ENCODE results near the gene NPIPA5.
"Not testable (repeated sequence)": the region's sequence is repeated elsewhere in the genome, so short reads cannot be mapped to it uniquely, and the experiment has no call there.

DNA sequence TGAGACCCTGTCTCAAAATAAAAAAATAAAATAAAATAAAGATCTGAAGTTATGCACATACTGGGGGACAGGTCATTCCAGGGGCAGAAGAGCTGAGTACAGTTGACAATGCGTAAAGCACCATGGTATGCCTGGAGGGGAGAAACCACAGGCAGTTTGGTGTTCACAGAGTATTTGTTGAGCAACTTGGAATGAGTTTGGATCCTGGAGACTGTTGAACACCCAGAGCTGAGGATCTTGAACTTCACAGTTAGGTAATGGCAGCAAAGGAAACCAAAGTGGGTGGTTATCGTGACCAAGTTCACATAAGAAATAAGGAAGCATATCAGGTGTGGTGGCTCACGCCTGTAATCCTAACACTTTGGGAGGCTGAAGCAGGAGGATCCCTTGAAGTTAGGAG, 26.0 kb upstream of the NPIPA5 start:
- TF ChIP-seq, protein P1, sequence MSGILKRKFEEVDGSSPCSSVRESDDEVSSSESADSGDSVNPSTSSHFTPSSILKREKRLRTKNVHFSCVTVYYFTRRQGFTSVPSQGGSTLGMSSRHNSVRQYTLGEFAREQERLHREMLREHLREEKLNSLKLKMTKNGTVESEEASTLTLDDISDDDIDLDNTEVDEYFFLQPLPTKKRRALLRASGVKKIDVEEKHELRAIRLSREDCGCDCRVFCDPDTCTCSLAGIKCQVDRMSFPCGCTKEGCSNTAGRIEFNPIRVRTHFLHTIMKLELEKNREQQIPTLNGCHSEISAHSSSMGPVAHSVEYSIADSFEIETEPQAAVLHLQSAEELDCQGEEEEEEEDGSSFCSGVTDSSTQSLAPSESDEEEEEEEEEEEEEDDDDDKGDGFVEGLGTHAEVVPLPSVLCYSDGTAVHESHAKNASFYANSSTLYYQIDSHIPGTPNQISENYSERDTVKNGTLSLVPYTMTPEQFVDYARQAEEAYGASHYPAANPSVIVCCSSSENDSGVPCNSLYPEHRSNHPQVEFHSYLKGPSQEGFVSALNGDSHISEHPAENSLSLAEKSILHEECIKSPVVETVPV (CRISPR knock-in tag; IDR thresholded peaks at IDR 0.05) = not testable (repeated sequence)
- TF ChIP-seq, protein P2, sequence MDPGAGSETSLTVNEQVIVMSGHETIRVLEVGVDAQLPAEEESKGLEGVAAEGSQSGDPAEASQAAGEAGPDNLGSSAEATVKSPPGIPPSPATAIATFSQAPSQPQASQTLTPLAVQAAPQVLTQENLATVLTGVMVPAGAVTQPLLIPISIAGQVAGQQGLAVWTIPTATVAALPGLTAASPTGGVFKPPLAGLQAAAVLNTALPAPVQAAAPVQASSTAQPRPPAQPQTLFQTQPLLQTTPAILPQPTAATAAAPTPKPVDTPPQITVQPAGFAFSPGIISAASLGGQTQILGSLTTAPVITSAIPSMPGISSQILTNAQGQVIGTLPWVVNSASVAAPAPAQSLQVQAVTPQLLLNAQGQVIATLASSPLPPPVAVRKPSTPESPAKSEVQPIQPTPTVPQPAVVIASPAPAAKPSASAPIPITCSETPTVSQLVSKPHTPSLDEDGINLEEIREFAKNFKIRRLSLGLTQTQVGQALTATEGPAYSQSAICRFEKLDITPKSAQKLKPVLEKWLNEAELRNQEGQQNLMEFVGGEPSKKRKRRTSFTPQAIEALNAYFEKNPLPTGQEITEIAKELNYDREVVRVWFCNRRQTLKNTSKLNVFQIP (CRISPR knock-in tag; IDR thresholded peaks at IDR 0.05; ENCODE audit: borderline replicate concordance, low read depth) = not testable (repeated sequence)
- TF ChIP-seq, protein P3, sequence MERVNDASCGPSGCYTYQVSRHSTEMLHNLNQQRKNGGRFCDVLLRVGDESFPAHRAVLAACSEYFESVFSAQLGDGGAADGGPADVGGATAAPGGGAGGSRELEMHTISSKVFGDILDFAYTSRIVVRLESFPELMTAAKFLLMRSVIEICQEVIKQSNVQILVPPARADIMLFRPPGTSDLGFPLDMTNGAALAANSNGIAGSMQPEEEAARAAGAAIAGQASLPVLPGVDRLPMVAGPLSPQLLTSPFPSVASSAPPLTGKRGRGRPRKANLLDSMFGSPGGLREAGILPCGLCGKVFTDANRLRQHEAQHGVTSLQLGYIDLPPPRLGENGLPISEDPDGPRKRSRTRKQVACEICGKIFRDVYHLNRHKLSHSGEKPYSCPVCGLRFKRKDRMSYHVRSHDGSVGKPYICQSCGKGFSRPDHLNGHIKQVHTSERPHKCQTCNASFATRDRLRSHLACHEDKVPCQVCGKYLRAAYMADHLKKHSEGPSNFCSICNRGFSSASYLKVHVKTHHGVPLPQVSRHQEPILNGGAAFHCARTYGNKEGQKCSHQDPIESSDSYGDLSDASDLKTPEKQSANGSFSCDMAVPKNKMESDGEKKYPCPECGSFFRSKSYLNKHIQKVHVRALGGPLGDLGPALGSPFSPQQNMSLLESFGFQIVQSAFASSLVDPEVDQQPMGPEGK (CRISPR knock-in tag; IDR thresholded peaks at IDR 0.05; ENCODE audit: borderline replicate concordance) = not testable (repeated sequence)
- not testable (repeated sequence) for TF ChIP-seq ISL1, CSDC2 (CRISPR knock-in tag; IDR thresholded peaks at IDR 0.05)
- TF ChIP-seq, protein P4, sequence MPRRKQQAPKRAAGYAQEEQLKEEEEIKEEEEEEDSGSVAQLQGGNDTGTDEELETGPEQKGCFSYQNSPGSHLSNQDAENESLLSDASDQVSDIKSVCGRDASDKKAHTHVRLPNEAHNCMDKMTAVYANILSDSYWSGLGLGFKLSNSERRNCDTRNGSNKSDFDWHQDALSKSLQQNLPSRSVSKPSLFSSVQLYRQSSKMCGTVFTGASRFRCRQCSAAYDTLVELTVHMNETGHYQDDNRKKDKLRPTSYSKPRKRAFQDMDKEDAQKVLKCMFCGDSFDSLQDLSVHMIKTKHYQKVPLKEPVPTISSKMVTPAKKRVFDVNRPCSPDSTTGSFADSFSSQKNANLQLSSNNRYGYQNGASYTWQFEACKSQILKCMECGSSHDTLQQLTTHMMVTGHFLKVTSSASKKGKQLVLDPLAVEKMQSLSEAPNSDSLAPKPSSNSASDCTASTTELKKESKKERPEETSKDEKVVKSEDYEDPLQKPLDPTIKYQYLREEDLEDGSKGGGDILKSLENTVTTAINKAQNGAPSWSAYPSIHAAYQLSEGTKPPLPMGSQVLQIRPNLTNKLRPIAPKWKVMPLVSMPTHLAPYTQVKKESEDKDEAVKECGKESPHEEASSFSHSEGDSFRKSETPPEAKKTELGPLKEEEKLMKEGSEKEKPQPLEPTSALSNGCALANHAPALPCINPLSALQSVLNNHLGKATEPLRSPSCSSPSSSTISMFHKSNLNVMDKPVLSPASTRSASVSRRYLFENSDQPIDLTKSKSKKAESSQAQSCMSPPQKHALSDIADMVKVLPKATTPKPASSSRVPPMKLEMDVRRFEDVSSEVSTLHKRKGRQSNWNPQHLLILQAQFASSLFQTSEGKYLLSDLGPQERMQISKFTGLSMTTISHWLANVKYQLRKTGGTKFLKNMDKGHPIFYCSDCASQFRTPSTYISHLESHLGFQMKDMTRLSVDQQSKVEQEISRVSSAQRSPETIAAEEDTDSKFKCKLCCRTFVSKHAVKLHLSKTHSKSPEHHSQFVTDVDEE (CRISPR knock-in tag; IDR thresholded peaks at IDR 0.05) = not testable (repeated sequence)
